PC-9 (cell line): Measurements from ENCODE around the gene CTNND1. TPM values are rescaled to one million over a fixed set of nuclear protein-coding genes. Genes with fewer than 3 reads are reported as not detected.

Source experiments
- BruUV-seq: library from RNA; stranded (reverse); fragments of 400-500 nt; replicated peaks from 2 replicates; lab custom pipeline; 2021; lab: Mats Ljungman, UMichigan
- CTCF ChIA-PET: fragments of 300-600 bp; sonication (Branson Sonifier 250); formaldehyde crosslinking; loops from one replicate; lab custom pipeline; 2022; ENCODE audit warnings: antibody characterized with exemption; lab: Charles Lee
- POLR2A ChIA-PET: fragments of 300-600 bp; sonication (Branson Sonifier 250); formaldehyde crosslinking; loops from one replicate; lab custom pipeline; 2022; ENCODE audit warnings: antibody characterized with exemption; ENCODE audit not compliant: unreplicated experiment; lab: Charles Lee
- DNase-seq, 2 experiments: peaks; one replicate each; pipeline versions ENCODE4 v3.0.0 to v3.0.0-alpha.2; 2015 to 2022; ENCODE audit warnings: mixed read lengths in 1 of 2
- H2AFZ ChIP-seq: fragments of 200-600 bp; sonication (generic); 2 replicates; pipeline ENCODE4 v1.8.1; 2017; ENCODE audit warnings: antibody characterized with exemption
- H3F3A ChIP-seq: fragments of 200-600 bp; sonication (generic); 2 replicates; pipeline ENCODE4 v1.8.1; 2017; ENCODE audit warnings: antibody characterized with exemption, mild to moderate bottlenecking, low read depth; ENCODE audit not compliant: insufficient read depth
- H3K27ac ChIP-seq: fragments of 200-600 bp; sonication (generic); 2 replicates; pipeline ENCODE4 v1.6.1; 2016; ENCODE audit warnings: mixed run types
- H3K27me3 ChIP-seq: fragments of 200-600 bp; sonication (generic); 2 replicates; pipeline ENCODE4 v1.6.1; 2016; ENCODE audit warnings: low read depth, mixed run types; ENCODE audit not compliant: insufficient read depth
- H3K36me3 ChIP-seq: fragments of 200-600 bp; sonication (generic); 2 replicates; pipeline ENCODE4 v1.6.1; 2016; ENCODE audit warnings: low read depth, mixed run types
- H3K4me1 ChIP-seq: fragments of 200-600 bp; sonication (generic); replicated peaks from 2 replicates; pipeline ENCODE4 v1.6.1; 2016; ENCODE audit warnings: mixed run types; ENCODE audit not compliant: insufficient read depth
- H3K4me2 ChIP-seq: fragments of 200-600 bp; sonication (generic); 2 replicates; pipeline ENCODE4 v1.6.1; 2017; ENCODE audit warnings: mixed run types
- H3K4me3 ChIP-seq: fragments of 200-600 bp; sonication (generic); 2 replicates; pipeline ENCODE4 v1.6.1; 2016; ENCODE audit warnings: mixed run types
- H3K79me2 ChIP-seq: fragments of 200-600 bp; sonication (generic); 2 replicates; pipeline ENCODE4 v1.6.1; 2017; ENCODE audit warnings: low read depth, mixed run types
- H3K9me2 ChIP-seq: fragments of 200-600 bp; sonication (generic); 2 replicates; pipeline ENCODE4 v1.8.1; 2017; ENCODE audit warnings: mild to moderate bottlenecking; ENCODE audit not compliant: insufficient read depth
- H3K9me3 ChIP-seq: fragments of 200-600 bp; sonication (generic); 2 replicates; pipeline ENCODE4 v1.8.1; 2016; ENCODE audit warnings: low read depth; ENCODE audit not compliant: insufficient read depth
- H4K20me1 ChIP-seq: fragments of 200-600 bp; sonication (generic); 2 replicates; pipeline ENCODE4 v1.8.1; 2017; ENCODE audit not compliant: insufficient read depth
- EZH2 ChIP-seq: fragments of 200-600 bp; sonication (generic); IDR thresholded peaks from 2 replicates; pipeline ENCODE4 v1.8.0; 2017; ENCODE audit warnings: antibody characterized with exemption, low read depth
- intact Hi-C: fragments of 100-400 bp; cut with micrococcal nuclease; formaldehyde crosslinking; loops from one replicate; pipeline ENCODE4 v1.10.0; 2022; ENCODE audit not compliant: unreplicated experiment
- total RNA-seq: library from RNA; stranded (reverse); gene quantifications from 2 replicates; pipeline ENCODE4 v1.2.3, GENCODE V29; 2021
- TF ChIP-seq, protein P1 (sequence below): fragments of 200-600 bp; sonication (generic); conservative IDR thresholded peaks from 2 replicates; pipeline ENCODE4 v1.6.1; 2017; ENCODE audit warnings: mixed run types, antibody characterized with exemption, mild to moderate bottlenecking, moderate library complexity

CTNND1 gene
- total RNA-seq, 1 experiment from 2014 or later, result 340 TPM

DNA sequence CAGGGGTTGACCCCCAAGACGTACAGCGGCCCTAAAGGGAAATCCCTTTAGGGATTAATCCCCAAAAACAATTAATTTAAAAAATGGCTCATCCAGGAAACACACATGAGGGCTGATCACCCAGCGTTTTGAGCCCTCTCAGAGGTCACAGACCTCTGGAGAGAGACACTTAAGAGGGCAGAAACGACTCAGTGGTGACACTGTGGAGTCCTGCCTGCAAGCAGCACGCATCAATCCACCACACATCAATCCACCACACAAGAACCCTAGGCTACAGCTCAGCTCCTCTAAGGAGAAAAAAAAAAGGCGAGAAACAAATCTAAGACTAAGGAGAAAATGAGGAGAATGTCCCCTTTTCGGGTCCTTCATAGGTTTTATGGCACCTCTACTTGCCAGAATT, 32.8 kb upstream of the CTNND1 start:
- CTCF ChIA-PET, result no interaction called here
- Histone ChIP-seq H4K20me1 (peaks cover 20% of the 10 kb centered on the region), H3K79me2 (peaks cover 85% of the 10 kb centered on the region), H3K4me3 (no peak overlapping the region), H3K27ac (no peak overlapping the region), H3K4me2 (no peak overlapping the region), H3F3A (peaks cover 31% of the 10 kb centered on the region), H3K9me2 (no peaks in the 10 kb centered on the region), H3K27me3 (no peaks in the 10 kb centered on the region), H3K4me1 (peaks cover 23% of the 10 kb centered on the region), H3K9me3 (no peaks in the 10 kb centered on the region), H3K36me3 (0 out of 2 replicates have a peak, but pooled peaks cover 14% of the 10 kb centered on the region), H2AFZ (no peak overlapping the region)
- POLR2A ChIA-PET, result interaction anchor here (0.6 kb wide), 1 partner anchor 134 kb away, joined by 6 read pairs; no protein-coding TSS in a partner anchor
- TF ChIP-seq EZH2, result no peak
- TF ChIP-seq, protein P1, sequence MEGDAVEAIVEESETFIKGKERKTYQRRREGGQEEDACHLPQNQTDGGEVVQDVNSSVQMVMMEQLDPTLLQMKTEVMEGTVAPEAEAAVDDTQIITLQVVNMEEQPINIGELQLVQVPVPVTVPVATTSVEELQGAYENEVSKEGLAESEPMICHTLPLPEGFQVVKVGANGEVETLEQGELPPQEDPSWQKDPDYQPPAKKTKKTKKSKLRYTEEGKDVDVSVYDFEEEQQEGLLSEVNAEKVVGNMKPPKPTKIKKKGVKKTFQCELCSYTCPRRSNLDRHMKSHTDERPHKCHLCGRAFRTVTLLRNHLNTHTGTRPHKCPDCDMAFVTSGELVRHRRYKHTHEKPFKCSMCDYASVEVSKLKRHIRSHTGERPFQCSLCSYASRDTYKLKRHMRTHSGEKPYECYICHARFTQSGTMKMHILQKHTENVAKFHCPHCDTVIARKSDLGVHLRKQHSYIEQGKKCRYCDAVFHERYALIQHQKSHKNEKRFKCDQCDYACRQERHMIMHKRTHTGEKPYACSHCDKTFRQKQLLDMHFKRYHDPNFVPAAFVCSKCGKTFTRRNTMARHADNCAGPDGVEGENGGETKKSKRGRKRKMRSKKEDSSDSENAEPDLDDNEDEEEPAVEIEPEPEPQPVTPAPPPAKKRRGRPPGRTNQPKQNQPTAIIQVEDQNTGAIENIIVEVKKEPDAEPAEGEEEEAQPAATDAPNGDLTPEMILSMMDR, result no peak
- DNase-seq, result no peak
- no TSS peak for BruUV-seq
- intact Hi-C loops, result no loop called here

DNA sequence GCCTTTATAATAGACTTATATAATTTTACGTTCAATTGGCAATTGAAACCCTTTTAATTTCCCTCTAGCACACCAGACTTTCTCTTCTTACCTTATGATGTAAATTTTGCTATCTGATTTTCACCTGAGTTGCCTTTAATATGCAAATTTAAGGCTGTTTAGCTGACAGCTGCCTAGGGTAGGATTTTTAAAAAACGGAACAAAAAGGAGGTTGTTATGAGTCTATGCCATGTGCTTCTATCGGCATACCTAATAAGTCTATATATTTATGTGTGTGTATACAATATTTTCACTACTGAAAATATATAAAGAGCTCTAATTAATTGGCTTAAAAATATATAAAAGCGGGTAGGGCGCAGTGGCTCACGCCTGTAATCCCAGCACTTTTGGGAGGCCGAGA, 32.1 kb upstream of the CTNND1 start:
- Histone ChIP-seq H3K9me3 (no peaks in the 10 kb centered on the region), H3K4me3 (no peak overlapping the region), H3K27ac (no peak overlapping the region), H3K9me2 (no peaks in the 10 kb centered on the region), H3K4me2 (no peak overlapping the region), H3F3A (peaks cover 37% of the 10 kb centered on the region), H3K4me1 (peaks cover 30% of the 10 kb centered on the region), H2AFZ (no peak overlapping the region), H4K20me1 (peaks cover 14% of the 10 kb centered on the region), H3K79me2 (peaks cover 85% of the 10 kb centered on the region), H3K27me3 (no peaks in the 10 kb centered on the region), H3K36me3 (0 out of 2 replicates have a peak, but pooled peaks cover 18% of the 10 kb centered on the region)
- ChIA-PET CTCF (no interaction called here), POLR2A (no interaction called here)
- intact Hi-C loops, result no loop called here
- DNase-seq, result no peak
- BruUV-seq, result no TSS peak
- no peak for TF ChIP-seq EZH2
- TF ChIP-seq, protein P1, result no peak

DNA sequence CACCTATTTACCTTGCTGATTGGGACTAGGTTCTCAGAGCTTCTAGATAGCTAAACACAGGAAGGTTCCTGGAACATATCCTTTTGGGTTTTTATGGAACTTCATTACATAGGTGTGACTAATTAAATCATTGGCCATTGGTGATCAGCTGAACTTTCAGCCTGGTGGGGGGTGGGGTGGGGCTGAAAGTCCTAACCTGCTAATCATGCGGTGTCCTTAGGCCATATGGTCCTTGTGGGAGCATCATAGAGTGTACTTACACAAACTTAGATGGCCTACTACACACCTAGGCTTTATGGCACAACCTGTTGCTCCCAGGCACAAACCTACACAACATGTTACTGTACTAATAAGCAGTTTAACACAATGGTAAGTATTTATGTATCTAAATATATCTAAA, 28.9 kb upstream of the CTNND1 start:
- H2AFZ ChIP-seq, result no peak overlapping the region
- ChIA-PET CTCF (interaction anchor here (0.7 kb wide), 1 partner anchor 248 kb away, joined by 11 read pairs; no protein-coding TSS in a partner anchor), POLR2A (interaction anchor here (0.6 to 1.1 kb wide), 3 partner anchors 11 to 29 kb away, joined by 5 to 7 read pairs (median 6); no protein-coding TSS in a partner anchor)
- TF ChIP-seq, protein P1, result no peak
- no peak for TF ChIP-seq EZH2
- H3K27ac ChIP-seq, result peak overlapping the region; percentile 90
- H3K4me1 ChIP-seq, result peaks cover 31% of the 10 kb centered on the region
- no peaks in the 10 kb centered on the region for H3K9me2 ChIP-seq
- no peaks in the 10 kb centered on the region for H3K27me3 ChIP-seq
- H3K9me3 ChIP-seq, result no peaks in the 10 kb centered on the region
- peaks cover 85% of the 10 kb centered on the region for H3K79me2 ChIP-seq
- intact Hi-C loops, result loop anchor here (1.0 kb wide), 3 partner anchors 20 to 67 kb away; partner anchors contain the start of genes MED19 and TMX2
- H3K36me3 ChIP-seq, result peaks cover 13% of the 10 kb centered on the region; the same call in 1 of the 2 replicates
- no TSS peak for BruUV-seq
- H4K20me1 ChIP-seq, result no peaks in the 10 kb centered on the region
- DNase-seq, result peak; percentile 12 to 59
- H3F3A ChIP-seq, result peaks cover 36% of the 10 kb centered on the region
- H3K4me2 ChIP-seq, result peak overlapping the region; percentile 73
- H3K4me3 ChIP-seq, result peak overlapping the region; percentile 15; the same call in 1 of the 2 replicates
